GM21825 (cell line): ENCODE measurements around the gene CCND1.
"Not testable (repeated sequence)": the region's sequence is repeated elsewhere in the genome, so short reads cannot be mapped to it uniquely, and the experiment has no call there.

ENCODE experiments used
- ATAC-seq: cut with Tn5 transposase; IDR thresholded peaks from one replicate; pipeline ENCODE4 v1.9.1; 2021; ENCODE audit warnings: mild to moderate bottlenecking, moderate library complexity; ENCODE audit not compliant: unreplicated experiment

CCND1 gene

GRCh38 chr11:69686856-69687255 lies 45.9 kb downstream of the CCND1 start:
- no peak for ATAC-seq

- not testable (repeated sequence) for ATAC-seq
These were observed 47.2 kb downstream of the CCND1 start for GRCh38 chr11:69687969-69688771.

DNA sequence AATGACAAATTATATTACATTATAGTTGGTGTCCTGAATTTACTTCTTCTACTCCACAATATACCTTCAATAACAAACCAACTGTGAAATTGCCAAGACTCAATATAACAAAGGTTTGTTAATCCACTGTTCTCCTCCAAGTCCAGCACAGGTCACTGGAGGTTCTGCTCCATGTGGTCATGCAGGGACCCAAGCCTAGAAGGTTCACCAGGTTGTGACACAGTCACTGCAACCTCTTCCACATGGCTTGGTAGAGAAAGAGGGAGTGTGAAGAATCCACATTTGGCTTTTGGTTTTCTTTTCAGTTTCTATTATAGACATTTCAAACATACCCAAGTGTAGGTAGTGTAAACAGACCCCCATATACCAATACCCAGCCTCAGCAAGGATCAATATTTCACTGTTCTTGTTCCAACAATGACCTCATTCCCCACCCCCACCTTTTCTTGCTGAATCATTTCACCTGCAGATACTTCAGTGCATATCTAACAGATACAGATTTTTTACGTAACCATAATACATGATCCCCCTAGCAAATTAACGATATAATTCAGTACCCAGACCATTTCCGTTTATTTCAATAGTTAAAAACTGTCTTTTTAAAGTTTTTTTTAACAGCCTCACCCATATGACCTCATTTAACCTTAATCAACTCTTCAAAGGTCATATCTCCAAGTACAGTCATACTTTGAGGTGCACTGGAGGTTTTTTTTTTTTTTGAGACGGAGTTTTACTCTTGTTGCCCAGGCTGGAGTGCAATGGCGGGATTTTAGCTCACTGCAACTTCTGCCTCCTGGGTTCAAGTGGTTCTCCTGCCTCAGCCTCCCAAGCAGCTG lies 48.7 kb downstream of the CCND1 start:
- ATAC-seq, result no peak

DNA sequence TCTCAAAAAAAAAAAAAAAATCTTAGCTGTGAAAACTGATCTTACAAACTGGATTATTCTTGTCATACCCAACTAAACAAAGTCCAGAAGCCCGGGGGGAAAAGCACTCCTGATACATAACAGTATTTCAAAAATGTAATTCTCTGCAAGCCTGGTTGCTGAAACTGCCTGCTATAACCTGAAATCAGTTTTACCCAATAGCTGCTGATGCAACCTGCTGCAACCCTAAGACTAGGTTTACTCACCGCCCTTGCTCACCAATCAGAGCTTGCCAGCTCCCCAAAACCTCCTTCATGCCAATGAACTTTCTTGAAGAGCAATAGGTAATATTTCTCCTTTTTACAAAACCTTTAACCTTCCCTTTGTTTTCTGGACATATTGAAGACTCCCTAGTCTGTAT lies 50.5 kb downstream of the CCND1 start:
- ATAC-seq, result no peak

DNA sequence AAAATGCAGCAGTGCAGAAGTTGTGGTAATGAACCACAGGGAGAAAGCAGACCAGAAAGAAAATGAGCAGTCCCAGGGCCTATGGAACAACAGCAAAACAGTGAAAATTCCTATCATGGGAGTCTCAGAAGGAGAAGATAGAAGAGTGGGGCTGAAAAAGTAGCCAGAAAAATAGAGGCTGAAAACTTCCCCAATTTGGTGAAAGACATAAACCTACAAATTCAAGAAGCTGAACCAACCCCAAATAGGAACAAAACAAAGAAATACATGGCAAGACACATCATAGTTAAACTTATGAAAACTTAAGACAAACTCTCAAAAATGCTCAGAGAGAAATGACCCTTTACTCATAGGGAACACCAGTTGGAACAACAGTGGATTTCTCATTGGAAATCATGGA lies 51.5 kb downstream of the CCND1 start:
- ATAC-seq, result no peak

- ATAC-seq, result no peak
These were observed 53.8 kb downstream of the CCND1 start for GRCh38 chr11:69694781-69695180.

DNA sequence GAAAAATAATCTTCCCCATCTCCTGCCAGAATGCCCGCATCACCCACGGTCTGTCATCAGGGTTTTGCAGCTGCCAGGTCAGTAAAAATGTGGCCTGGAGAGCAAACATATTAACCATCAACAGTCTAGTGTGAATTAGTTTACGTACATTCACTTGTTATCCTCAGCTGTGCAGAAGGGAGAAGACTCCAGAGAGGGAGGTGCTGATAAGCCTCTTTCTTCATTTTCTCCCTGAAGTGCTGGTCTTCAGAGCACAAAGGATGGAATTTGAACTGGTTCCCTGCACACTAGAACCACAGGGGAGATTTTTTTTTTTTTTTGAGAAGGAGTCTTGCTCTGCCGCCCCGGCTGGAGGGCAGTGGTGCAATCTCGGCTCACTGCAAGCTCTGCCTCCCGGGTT lies 54.6 kb downstream of the CCND1 start:
- no peak for ATAC-seq

- ATAC-seq, result not testable (repeated sequence)
These were observed 55.0 kb downstream of the CCND1 start for GRCh38 chr11:69695995-69696394.

- no peak for ATAC-seq
These were observed 56.0 kb downstream of the CCND1 start for GRCh38 chr11:69696749-69697468.

DNA sequence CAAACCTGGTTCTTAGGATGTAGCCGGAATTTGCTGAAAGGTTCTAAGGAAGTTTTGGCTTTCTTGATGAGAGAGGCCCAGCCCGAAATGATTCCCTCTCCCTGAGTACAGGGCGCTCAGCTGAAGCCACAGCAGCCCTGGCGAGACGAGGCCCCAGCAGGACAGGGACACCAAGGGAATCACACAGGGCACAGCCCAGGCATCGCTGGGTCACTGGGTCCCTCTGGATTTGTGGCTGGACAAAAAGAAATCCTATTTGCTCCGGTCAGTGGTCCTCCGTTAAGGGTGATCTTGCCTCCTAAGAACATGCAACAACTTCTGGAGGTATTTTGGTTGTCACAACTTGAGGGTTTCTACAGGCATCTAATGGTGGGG lies 56.5 kb downstream of the CCND1 start:
- ATAC-seq, result no peak

GRCh38 chr11:69697861-69698260 lies 56.9 kb downstream of the CCND1 start:
- no peak for ATAC-seq

DNA sequence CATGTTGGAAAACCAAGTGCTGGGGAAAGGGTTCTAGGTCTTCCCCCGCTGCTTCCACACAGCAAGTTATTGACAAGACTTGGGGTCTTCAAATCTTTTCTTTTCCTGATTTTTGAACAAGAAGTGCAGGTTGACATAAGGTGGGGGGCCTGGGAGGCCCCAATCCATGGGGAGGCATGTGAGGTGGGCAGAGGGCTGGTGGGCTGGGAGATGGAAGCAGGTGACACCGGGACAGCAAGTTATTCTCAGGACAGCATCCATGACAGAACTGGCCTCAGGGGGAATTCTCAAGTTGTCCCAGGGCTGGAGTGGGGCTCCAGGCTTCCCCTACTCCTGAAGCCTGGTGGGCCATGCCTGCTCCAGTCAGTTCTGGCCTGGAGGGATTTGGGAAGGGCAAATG lies 57.4 kb downstream of the CCND1 start:
- ATAC-seq, result no peak

DNA sequence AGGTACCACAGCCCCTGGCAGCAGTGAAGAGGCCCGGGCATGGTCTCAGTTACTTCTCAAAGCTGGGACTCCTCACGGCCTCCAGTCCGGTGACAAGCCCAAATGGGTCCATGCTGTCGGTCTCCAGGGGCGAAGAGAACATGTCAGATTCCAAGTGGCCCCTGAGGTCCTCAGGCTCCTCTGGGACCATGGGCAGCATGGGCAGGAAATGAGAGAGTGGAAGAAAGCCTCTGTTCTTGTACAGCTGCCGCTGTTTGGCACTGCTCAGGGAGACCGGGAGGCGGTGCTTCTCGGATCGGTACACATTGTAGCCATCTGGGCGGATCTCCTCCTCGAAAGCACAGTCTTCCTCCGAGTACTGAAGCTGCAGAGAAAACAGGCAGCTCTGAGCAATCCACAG lies 58.3 kb downstream of the CCND1 start:
- ATAC-seq, result no peak

GRCh38 chr11:69700278-69701140 lies 59.6 kb downstream of the CCND1 start:
- ATAC-seq, result no peak

DNA sequence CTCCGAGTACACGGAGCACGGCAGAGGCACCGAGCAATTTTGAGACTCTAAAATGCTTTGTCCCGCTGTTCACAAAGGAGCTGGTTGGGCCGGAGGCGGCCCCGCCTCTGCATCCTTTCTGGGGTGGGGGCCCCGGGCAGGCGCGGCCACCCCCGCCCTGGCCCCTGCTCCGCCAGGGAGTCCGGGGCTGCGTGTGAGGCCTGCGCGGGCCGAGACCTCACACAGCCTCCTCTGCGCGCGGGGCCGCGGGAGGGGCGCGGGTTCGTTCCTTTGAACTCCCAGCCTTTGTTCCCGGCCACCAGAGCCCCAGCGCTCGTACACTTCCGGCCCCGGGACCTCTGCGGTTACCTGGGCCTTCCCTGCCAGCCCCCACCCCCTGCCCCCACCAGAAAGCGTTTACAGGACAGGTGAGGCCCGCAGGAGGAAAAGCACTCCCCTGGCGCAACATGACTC lies 61.3 kb downstream of the CCND1 start:
- ATAC-seq, result no peak

DNA sequence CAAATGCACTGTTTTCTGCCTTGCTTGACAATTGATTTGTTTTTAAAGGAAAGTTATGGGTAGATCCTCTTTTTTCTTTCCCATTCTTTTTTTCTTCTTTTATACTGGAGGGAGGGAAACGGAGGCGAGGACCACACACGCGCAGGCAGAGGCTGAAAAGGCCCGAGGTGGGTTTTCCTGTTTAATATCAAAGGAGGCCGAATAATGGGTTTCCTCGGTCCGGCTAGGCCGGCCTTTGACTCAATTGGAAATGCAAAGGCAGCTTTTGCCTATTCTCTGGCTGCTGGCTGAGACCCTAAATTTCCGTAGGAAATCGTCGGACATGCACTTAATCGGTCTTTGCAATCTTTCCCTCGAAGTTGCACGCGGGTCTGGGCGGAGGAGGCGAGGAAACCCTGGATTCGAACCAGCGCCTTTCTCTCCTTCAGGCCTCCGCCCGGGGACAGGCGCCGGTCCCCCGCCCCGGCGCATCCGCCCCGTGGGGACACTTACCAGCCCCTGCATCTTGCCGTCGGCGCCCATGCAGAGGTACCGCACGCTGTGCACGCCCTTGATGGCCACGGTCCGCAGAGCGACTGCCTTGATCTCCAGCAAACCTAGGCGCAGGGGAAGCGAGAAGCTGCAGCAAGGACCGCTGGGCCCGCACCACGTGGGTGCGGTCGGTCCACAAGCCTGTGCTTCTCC lies 62.0 kb downstream of the CCND1 start:
- no peak for ATAC-seq

DNA sequence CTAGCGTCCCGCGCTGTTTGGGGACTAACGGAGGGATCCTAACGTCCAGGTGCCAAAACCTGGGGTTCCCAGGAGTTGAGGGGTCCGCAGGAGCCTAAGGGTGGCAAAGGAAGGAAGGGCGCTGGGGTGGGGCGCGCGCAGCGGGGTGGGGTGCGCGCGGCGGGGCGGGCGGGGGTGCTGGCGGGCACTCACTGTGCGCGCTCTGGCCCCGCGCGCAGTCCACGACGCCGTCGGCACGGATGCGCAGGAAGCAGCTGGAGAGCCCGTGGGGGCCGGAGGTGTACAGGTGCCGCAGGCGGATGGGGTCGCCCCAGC lies 62.5 kb downstream of the CCND1 start:
- no peak for ATAC-seq
